GM21381 (cell line): Measurements from ENCODE around the gene NPY2R.

Experiments
- ATAC-seq: cut with Tn5 transposase; IDR thresholded peaks from one replicate; pipeline ENCODE4 v1.9.1; 2021; ENCODE audit warnings: mild to moderate bottlenecking, moderate library complexity; ENCODE audit not compliant: unreplicated experiment

The NPY2R gene

GRCh38 chr4:155208258-155209054 is at the start of gene NPY2R:
Gene NPY2R (plus strand): TSS chr4:155208636. CDS start chr4:155213940, 5,304 bp downstream.
- ATAC-seq, result no peak

DNA sequence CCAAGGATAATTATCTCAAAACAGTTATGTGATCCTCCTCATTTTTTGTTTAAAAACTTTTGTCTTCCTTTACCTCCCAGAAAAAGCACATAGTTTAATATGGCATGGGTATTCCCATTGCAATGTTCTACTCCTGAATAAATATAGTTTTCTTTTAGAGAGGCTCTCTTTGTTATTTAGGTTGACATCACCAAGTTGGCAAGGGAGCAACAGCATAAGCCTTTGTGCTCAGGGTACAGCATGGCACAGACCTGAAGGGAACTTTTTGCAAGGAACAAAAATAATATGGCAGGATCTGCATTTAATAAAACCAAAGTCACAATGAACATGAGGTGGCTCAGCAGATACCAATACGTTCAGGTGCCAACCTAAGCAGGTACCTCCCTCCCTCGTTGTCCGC is 47.1 kb upstream of the NPY2R start:
- no peak for ATAC-seq

DNA sequence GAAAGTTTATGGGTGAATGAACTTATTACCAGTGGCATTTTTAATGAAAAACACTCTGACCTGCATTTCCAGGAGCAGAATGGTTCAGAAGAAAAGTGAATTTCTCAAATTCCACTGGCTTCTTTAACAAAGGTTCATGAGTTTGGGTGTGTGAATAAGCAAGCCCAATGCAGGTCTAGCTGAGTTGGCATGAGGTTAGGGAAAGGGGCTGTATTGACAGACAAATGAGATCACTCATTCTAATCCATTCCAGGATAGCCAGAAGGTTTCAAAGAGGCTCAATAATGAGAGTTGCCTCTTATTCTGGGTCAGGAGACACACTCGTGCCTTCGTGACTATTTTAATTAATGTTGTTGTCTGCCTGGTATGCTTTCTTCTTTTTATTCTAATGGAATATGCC is 43.7 kb upstream of the NPY2R start:
- no peak for ATAC-seq

DNA sequence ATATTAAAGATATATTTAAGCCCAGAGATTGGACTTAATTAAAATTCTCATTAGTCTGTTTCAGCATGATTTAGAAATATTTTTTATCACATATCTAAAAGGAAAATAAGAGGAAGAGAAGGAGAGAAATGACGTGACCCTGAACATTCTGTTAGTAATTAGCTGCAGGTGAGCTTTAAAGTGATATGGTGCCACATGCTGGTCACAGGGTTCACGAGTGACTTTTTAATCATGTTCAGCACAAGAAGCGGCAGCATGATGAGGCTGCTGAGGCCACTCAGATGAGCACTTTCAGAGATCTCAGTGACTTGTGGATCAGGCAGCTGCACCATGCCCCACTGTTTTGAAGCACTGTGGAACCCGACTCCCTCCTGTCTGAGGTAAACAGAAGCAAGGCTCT is 37.9 kb upstream of the NPY2R start:
- ATAC-seq, result no peak

GRCh38 chr4:155173371-155173770 is 35.1 kb upstream of the NPY2R start:
- ATAC-seq, result no peak

DNA sequence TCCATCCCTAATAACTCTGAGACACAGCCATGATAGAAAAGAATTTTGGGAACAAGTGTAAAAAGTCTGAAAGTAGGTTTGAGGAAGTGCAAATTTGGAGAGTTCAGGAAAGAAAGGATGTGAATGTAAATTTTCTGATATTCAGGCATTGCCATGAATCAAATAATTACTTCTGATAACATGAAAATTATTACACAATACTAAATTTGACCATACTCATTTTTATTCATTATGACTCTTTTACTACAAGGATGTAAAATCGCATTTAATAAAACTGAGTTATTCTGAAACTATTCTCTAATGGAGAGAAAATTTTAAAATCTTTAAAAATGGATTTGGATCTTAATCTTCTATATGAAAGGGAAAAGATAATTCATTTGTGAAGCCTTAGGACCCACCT is 33.8 kb upstream of the NPY2R start:
- no peak for ATAC-seq

- no peak for ATAC-seq
These were observed 29.2 kb upstream of the NPY2R start for GRCh38 chr4:155179216-155179615.

DNA sequence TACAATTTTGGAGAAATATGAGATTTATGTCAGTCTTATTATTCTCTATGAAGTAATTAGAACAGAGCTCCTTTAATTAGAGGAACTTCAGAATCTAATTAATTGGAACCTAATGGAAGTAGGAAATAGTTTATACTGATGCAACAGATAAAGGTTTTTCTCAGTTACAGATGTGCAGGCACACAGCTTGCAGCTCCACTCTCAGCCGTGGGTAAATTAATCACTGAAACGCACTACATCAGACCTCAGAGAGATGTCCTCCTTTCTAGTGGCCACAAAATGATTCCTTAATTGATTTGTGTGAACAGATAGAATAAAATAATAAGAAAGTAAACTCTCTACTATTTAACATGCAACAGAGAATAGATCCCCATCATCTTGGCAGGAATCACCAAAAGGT is 21.5 kb upstream of the NPY2R start:
- ATAC-seq, result no peak

DNA sequence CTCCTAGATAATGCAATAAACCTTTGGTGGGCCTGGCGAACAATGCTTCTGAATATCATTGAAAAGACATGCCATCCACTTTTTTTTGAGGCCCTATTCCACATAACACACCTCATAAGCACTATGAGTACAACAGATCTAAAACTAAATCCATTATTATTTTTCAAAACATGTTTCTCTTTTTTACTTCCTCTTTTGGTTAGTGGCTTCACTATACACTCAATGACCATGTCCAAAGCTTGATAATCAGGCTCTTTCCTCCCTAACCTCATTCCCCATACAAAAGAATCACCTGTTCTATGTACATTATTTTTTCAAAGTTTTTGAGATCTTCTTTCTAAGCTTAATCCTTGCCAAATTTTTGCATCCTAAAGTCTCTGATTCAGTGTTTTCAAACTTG is 20.4 kb upstream of the NPY2R start:
- ATAC-seq, result no peak

DNA sequence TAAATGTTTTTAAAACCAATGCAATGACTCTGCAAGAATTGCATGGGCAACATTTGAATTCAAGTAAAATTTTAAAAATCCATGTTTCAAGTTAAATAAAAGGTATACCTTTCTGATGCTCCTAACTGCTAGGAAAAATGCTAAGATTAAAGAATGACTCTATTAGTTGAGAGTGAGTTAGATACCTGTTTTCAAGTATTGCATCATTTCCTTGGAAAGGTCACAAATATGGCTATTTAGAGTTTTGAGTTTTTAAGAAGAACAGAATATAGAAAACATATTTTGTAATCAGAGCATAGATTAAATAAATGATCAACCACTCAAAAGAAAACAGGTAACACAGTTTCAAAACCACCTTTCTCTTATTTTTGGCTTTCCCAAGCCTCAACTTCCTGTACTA is 18.3 kb upstream of the NPY2R start:
- ATAC-seq, result no peak

DNA sequence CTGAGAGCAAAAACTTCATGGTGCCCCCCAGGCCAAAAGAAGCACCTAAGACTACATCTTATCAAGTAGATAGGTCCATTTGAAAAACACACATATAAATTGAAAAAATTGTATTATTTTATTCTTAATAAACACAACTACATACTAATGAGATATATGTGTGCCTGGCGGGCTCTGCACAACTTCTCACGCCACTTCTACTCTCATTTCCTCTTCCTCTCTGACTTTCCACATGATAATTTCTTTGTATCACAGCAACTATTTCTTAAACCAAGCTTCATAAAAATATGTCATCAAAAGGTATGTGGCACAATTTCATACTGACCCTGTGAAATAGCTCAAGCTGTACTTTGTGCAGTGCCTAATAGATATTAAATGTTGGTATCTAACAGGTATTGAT is 10.7 kb upstream of the NPY2R start:
- ATAC-seq, result no peak

- ATAC-seq, result no peak
These were observed 740 bp upstream of the NPY2R start for GRCh38 chr4:155207534-155208257.

- ATAC-seq, result no peak
These were observed 11.6 kb downstream of the NPY2R start for GRCh38 chr4:155220025-155220424.

GRCh38 chr4:155227131-155227530 is 18.7 kb downstream of the NPY2R start:
- ATAC-seq, result no peak

- ATAC-seq, result no peak
These were observed 20.3 kb downstream of the NPY2R start for GRCh38 chr4:155228713-155229112.

DNA sequence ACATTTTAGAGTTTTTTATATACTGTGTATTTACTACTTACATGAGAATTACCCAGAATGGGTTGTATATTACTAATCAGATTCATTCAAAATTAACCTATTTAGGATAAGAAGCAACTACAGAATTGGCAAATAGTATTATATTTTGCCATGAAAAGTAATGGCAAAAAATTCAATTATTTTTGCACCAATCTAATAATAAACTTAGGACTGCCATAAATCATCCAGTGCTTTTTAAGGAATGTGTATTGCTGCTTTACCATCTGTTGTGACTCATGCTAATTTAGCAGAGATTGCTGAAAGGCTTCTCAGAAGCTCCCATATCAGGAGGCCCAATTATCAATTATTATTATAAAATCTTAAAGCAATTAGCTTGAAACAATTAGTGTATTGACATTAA is 24.0 kb downstream of the NPY2R start:
- no peak for ATAC-seq

- no peak for ATAC-seq
These were observed 25.8 kb downstream of the NPY2R start for GRCh38 chr4:155234206-155234605.

- ATAC-seq, result no peak
These were observed 29.1 kb downstream of the NPY2R start for GRCh38 chr4:155237567-155237966.

GRCh38 chr4:155241225-155241624 is 32.8 kb downstream of the NPY2R start:
- ATAC-seq, result no peak

GRCh38 chr4:155241664-155242063 is 33.2 kb downstream of the NPY2R start:
- no peak for ATAC-seq

GRCh38 chr4:155245105-155245504 is 36.7 kb downstream of the NPY2R start:
- no peak for ATAC-seq
